ENCODE measurements around the gene TFF1.
A peak's percentile ranks its signal among the peaks of the same experiment; 100 is the strongest.

Gene TFF1

GRCh38 chr21:42343556-42343955 lies 22.8 kb downstream of the TFF1 start:
- DNase-seq (ENCODE audit: low read depth), result no peak

- DNase-seq (ENCODE audit: low read depth), result no peak
Observed at GRCh38 chr21:42343101-42343500, 23.2 kb downstream of the TFF1 start.

GRCh38 chr21:42341776-42342542 lies 24.4 kb downstream of the TFF1 start:
- DNase-seq (ENCODE audit: low read depth), result no peak

GRCh38 chr21:42340187-42341050 lies 25.9 kb downstream of the TFF1 start:
- no peak for DNase-seq (ENCODE audit: low read depth)

- DNase-seq (ENCODE audit: low read depth), result no peak
Observed at GRCh38 chr21:42338729-42339715, 27.3 kb downstream of the TFF1 start.

- DNase-seq (ENCODE audit: low read depth), result peak; percentile 63
Observed at GRCh38 chr21:42337830-42338728, 28.3 kb downstream of the TFF1 start.

GRCh38 chr21:42337276-42337675 lies 29.1 kb downstream of the TFF1 start:
- no peak for DNase-seq (ENCODE audit: low read depth)

- no peak for DNase-seq (ENCODE audit: low read depth)
Observed at GRCh38 chr21:42336054-42336453, 30.3 kb downstream of the TFF1 start.

GRCh38 chr21:42332557-42333317 lies 33.6 kb downstream of the TFF1 start:
- no peak for DNase-seq (ENCODE audit: low read depth)

- DNase-seq (ENCODE audit: low read depth), result no peak
Observed at GRCh38 chr21:42331660-42332059, 34.7 kb downstream of the TFF1 start.

- DNase-seq (ENCODE audit: low read depth), result no peak
Observed at GRCh38 chr21:42330380-42331371, 35.7 kb downstream of the TFF1 start.

- no peak for DNase-seq (ENCODE audit: low read depth)
Observed at GRCh38 chr21:42324896-42325295, 41.4 kb downstream of the TFF1 start.

GRCh38 chr21:42321845-42322244 lies 44.5 kb downstream of the TFF1 start:
- no peak for DNase-seq (ENCODE audit: low read depth)

GRCh38 chr21:42321231-42321630 lies 45.1 kb downstream of the TFF1 start:
- DNase-seq (ENCODE audit: low read depth), result no peak

- no peak for DNase-seq (ENCODE audit: low read depth)
Observed at GRCh38 chr21:42320791-42321190, 45.5 kb downstream of the TFF1 start.

GRCh38 chr21:42319851-42320572 lies 46.3 kb downstream of the TFF1 start:
- DNase-seq (ENCODE audit: low read depth), result no peak

GRCh38 chr21:42319376-42319775 lies 47.0 kb downstream of the TFF1 start:
- DNase-seq (ENCODE audit: low read depth), result no peak
